AG08395 (cell line): ENCODE measurements around the gene ANKLE2.
A peak's percentile ranks its signal among the peaks of the same experiment; 100 is the strongest.

ENCODE experiments used
- DNase-seq: peaks from one replicate; pipeline ENCODE4 v3.0.0; 2012; ENCODE audit warnings: mixed read lengths, low spot score

ANKLE2 gene

GRCh38 chr12:132743831-132744230 lies 17.8 kb downstream of the ANKLE2 start:
- no peak for DNase-seq

GRCh38 chr12:132741620-132742019 lies 20.0 kb downstream of the ANKLE2 start:
- DNase-seq, result no peak

- no peak for DNase-seq
Measured at GRCh38 chr12:132740652-132741051, 21.0 kb downstream of the ANKLE2 start.

GRCh38 chr12:132740313-132740646 lies 21.4 kb downstream of the ANKLE2 start:
- no peak for DNase-seq

GRCh38 chr12:132739600-132740312 lies 21.9 kb downstream of the ANKLE2 start:
- DNase-seq, result no peak

GRCh38 chr12:132736913-132737312 lies 24.7 kb downstream of the ANKLE2 start:
- DNase-seq, result no peak

GRCh38 chr12:132736378-132736777 lies 25.3 kb downstream of the ANKLE2 start:
- DNase-seq, result no peak

GRCh38 chr12:132735496-132735895 lies 26.1 kb downstream of the ANKLE2 start:
- DNase-seq, result no peak

GRCh38 chr12:132734206-132734605 lies 27.4 kb downstream of the ANKLE2 start:
- DNase-seq, result no peak

GRCh38 chr12:132731574-132731973 lies 30.1 kb downstream of the ANKLE2 start:
- DNase-seq, result no peak

GRCh38 chr12:132730353-132730752 lies 31.3 kb downstream of the ANKLE2 start:
- DNase-seq, result no peak

- no peak for DNase-seq
Measured at GRCh38 chr12:132729541-132730320, 31.9 kb downstream of the ANKLE2 start.

GRCh38 chr12:132728502-132728901 lies 33.1 kb downstream of the ANKLE2 start:
- DNase-seq, result no peak

- no peak for DNase-seq
Measured at GRCh38 chr12:132727091-132727794, 34.4 kb downstream of the ANKLE2 start.

- DNase-seq, result no peak
Measured at GRCh38 chr12:132726386-132726785, 35.2 kb downstream of the ANKLE2 start.

GRCh38 chr12:132724506-132725241 lies 37.0 kb downstream of the ANKLE2 start:
- DNase-seq, result peak; percentile 65

GRCh38 chr12:132723764-132724140 lies 37.9 kb downstream of the ANKLE2 start:
- DNase-seq, result peak; percentile 56

GRCh38 chr12:132723015-132723763 lies 38.4 kb downstream of the ANKLE2 start:
- DNase-seq, result no peak

GRCh38 chr12:132720606-132721345 lies 40.9 kb downstream of the ANKLE2 start:
- DNase-seq, result no peak

- DNase-seq, result no peak
Measured at GRCh38 chr12:132719954-132720324, 41.7 kb downstream of the ANKLE2 start.
